Adrenal gland (tissue), 12 donors: ENCODE data around the gene PSMB3. TPM values are rescaled to one million over a fixed set of nuclear protein-coding genes. Genes with fewer than 3 reads are reported as not detected.

Experiments used
- DNase-seq, 7 donors: peaks; one replicate each; pipeline ENCODE4 v3.0.0-alpha.2; 2019 to 2020
- H3K27ac ChIP-seq, 5 donors: fragments of 200-600 bp; sonication (generic) in 4 of 5; 1 replicate in 3 of 5; 2 replicates in 2 of 5; pipeline versions ENCODE4 v1.5.1 to v1.8.0; 2016 to 2020; ENCODE audit warnings: mild to moderate bottlenecking in 1 of 5
- H3K27me3 ChIP-seq: fragments of 200-600 bp; 2 replicates; pipeline ENCODE4 v1.8.0; 2021
- H3K36me3 ChIP-seq, 2 donors: fragments of 200-600 bp; replicated peaks in 1 of 2; 1 replicate in 1 of 2; 2 replicates in 1 of 2; pipeline versions ENCODE4 v1.5.1 to v1.8.0; 2018 to 2022
- H3K4me1 ChIP-seq, 2 donors: fragments of 200-600 bp; replicated peaks in 1 of 2; 1 replicate in 1 of 2; 2 replicates in 1 of 2; pipeline versions ENCODE4 v1.5.1 to v1.8.0; 2018 to 2021
- H3K4me3 ChIP-seq, 4 donors: fragments of 200-600 bp; sonication (generic) in 3 of 4; one replicate each; pipeline ENCODE4 v1.5.1; 2016 to 2018
- H3K9me3 ChIP-seq, 3 donors: fragments of 200-600 bp; sonication (generic) in 1 of 3; replicated peaks in 1 of 3; 1 replicate in 2 of 3; 2 replicates in 1 of 3; pipeline versions ENCODE4 v1.5.1 to v1.8.0; 2016 to 2021
- CTCF ChIP-seq, 6 experiments: fragments of 450-650 bp in 4 of 6; fragments of 200-600 bp in 2 of 6; sonication (generic) in 1 of 6; IDR thresholded peaks; 1 replicate in 5 of 6; 2 replicates in 1 of 6; pipeline versions ENCODE4 v1.5.1 to v1.8.0; 2016 to 2021; ENCODE audit warnings: antibody characterized with exemption in 6 of 6, mild to moderate bottlenecking in 2 of 6, moderate library complexity in 1 of 6
- POLR2A ChIP-seq, 2 donors: fragments of 450-650 bp; IDR thresholded peaks; one replicate each; pipeline ENCODE4 v1.6.1; 2017; ENCODE audit warnings: antibody characterized with exemption in 2 of 2, mild to moderate bottlenecking in 2 of 2, moderate library complexity in 1 of 2
- WGBS, 4 donors: extraction: QIAGEN DNeasy Blood & Tissue Kit in 2 of 4; methylation state at CpG; one replicate each; pipeline versions ENCODE4 v1.1.5 to v1.1.7; 2013 to 2017; 5-methylcytosine and 5-hydroxymethylcytosine counted together
- intact Hi-C, 2 donors: fragments of 100-400 bp; cut with DNase I; formaldehyde crosslinking; loops; one replicate each; pipeline versions ENCODE4 v1.14.1 to v1.15.0; 2022 to 2023
- microRNA-seq, 3 donors: library from miRNA; unstranded; fragments of <30 nt; microRNA quantifications; one replicate each; pipeline ENCODE4, GENCODE V29; 2017 to 2020
- polyA plus RNA-seq, 3 donors: library from polyadenylated mRNA; stranded (reverse); fragments of 200-250 nt in 2 of 3; fragments of 350-450 nt in 1 of 3; fragmentation: Illumina TruSeq in 1 of 3; extraction: RNeasy Lipid Tissue Mini Kit (QIAGEN cat#74804) in 1 of 3; gene quantifications; one replicate each; pipeline ENCODE4 v1.2.3, GENCODE V29; 2013 to 2014
- small RNA-seq, 2 donors: library from RNA; depleted of rRNA; stranded (forward); fragments of <200 nt; gene quantifications; one replicate each; pipeline ENCODE3, GENCODE V24; 2016
- total RNA-seq, 9 donors: library from RNA; depleted of rRNA in 4 of 9; stranded (reverse); fragments of >200 nt in 4 of 9; fragments of 120-200 nt in 1 of 9; fragmentation: NEBNext Ultra II Directional in 1 of 9; extraction: Animal tissue kit (Norgen Biotek cat#: 25700) in 1 of 9; gene quantifications; one replicate each; pipeline versions ENCODE4 v1.1.0 to v1.2.4, GENCODE V29; 2013 to 2023
- donor health status: healthy with polysubstance abuse.
- donor health status: Bipolar disorder and iron deficiency.
- donor health status: DM: yes; HTN: yes; CAD: no.
- donor health status: DM: no; HTN: no; CAD: no.
- donor health status: DM: no; HTN: no; CAD: no.
- donor health status: DM: yes; HTN: yes; CAD: no.

PSMB3 gene
- total and polyA plus RNA-seq, 12 donors: 138 to 556 (median 242) TPM

GRCh38 chr17:38800237-38800760, 47.8 kb downstream of the PSMB3 start:
- H3K4me3 ChIP-seq: peak overlapping the region in 2 of 4 donors; percentile 65 to 99
- no peak for DNase-seq
- H3K9me3 ChIP-seq: no peaks in the 10 kb centered on the region
- H3K4me1 ChIP-seq: peaks cover 15 to 33% of the 10 kb centered on the region in 2 donors
- no peaks in the 10 kb centered on the region for H3K27me3 ChIP-seq
- intact Hi-C loops: no loop called here
- H3K27ac ChIP-seq: peak overlapping the region in 4 of 5 donors; percentile 100
- WGBS, 4 donors: 20 to 22% (median 22%) methylated on average over 14 of the region's 14 CpGs
- peaks cover 0 to 44% of the 10 kb centered on the region in 2 donors for H3K36me3 ChIP-seq
- TF ChIP-seq CTCF (IDR thresholded peaks at IDR 0.05) (no peak), POLR2A (IDR thresholded peaks at IDR 0.05) (peak in 1 of 2 donors; percentile 6)

- no peaks in the 10 kb centered on the region for H3K4me1 ChIP-seq
- no peak overlapping the region for H3K4me3 ChIP-seq
- H3K36me3 ChIP-seq: peaks cover 0 to 100% of the 10 kb centered on the region in 2 donors
- TF ChIP-seq CTCF (IDR thresholded peaks at IDR 0.05) (no peak), POLR2A (IDR thresholded peaks at IDR 0.05) (no peak)
- H3K27ac ChIP-seq: no peak overlapping the region
- no peak for DNase-seq
- 89 to 96% (median 94%) methylated on average over 7 of the region's 7 CpGs for WGBS, 4 donors
- no peaks in the 10 kb centered on the region for H3K9me3 ChIP-seq
- intact Hi-C loops: no loop called here
- no peaks in the 10 kb centered on the region for H3K27me3 ChIP-seq
Observed at GRCh38 chr17:38809828-38810227, 57.3 kb downstream of the PSMB3 start.

Small RNA genes lying within 50 kb of the gene (microRNA-seq; reads per million reads assigned to microRNA genes)
- 0.28 to 1.5 (median 0.89) reads per million in 3 donors for gene MIR4726

Small RNA genes lying within 50 kb of the gene (small RNA-seq; reads per million reads assigned to genes)
- gene MIR4726 (0 reads per million in 2 donors), gene RNA5SP440 (3.0 to 4.5 reads per million in 2 donors), gene RNU6-866P (0 reads per million in 2 donors)

Other genes with a start within 250 kb of the PSMB3 start
- 1 to 10 TPM in 3 of 9 donors, under 1 TPM in 4, not detected in 2; 0.44 to 7.2 (median 0.92) TPM for gene SRCIN1, start 146.8 kb upstream of the PSMB3 start, total RNA-seq
- 10 to 100 TPM in 1 of 3 donors, 1 to 10 TPM in 2; 1.0 to 33.1 (median 4.7) TPM for gene SRCIN1, start 146.8 kb upstream of the PSMB3 start, polyA plus RNA-seq
- gene EPOP, start 77.8 kb upstream of the PSMB3 start, total RNA-seq: 1 to 10 TPM in 8 of 9 donors, under 1 TPM in 1; 0.06 to 9.4 (median 3.7) TPM
- 1 to 10 TPM in 2 of 3 donors, under 1 TPM in 1; 0.97 to 2.9 (median 2.7) TPM for gene EPOP, start 77.8 kb upstream of the PSMB3 start, polyA plus RNA-seq
- 100 to 1,000 TPM in 4 of 9 donors, 10 to 100 TPM in 5; 24.5 to 191 (median 92.2) TPM for gene MLLT6, start 47.5 kb upstream of the PSMB3 start, total RNA-seq
- 100 to 1,000 TPM in 1 of 3 donors, 10 to 100 TPM in 2; 27.3 to 339 (median 50.5) TPM for gene MLLT6, start 47.5 kb upstream of the PSMB3 start, polyA plus RNA-seq
- 10 to 100 TPM in 7 of 9 donors, 1 to 10 TPM in 2; 7.2 to 78.7 (median 43.1) TPM for gene CISD3, start 22.4 kb upstream of the PSMB3 start, total RNA-seq
- 10 to 100 TPM; 36.1 to 45.7 (median 43.2) TPM for gene CISD3, start 22.4 kb upstream of the PSMB3 start, polyA plus RNA-seq
- gene PCGF2, start 4.4 kb upstream of the PSMB3 start, total RNA-seq: 10 to 100 TPM in 7 of 9 donors, 1 to 10 TPM in 2; 7.4 to 82.3 (median 16.2) TPM
- 100 to 1,000 TPM in 2 of 3 donors, 10 to 100 TPM in 1; 13.4 to 233 (median 144) TPM for gene PCGF2, start 4.4 kb upstream of the PSMB3 start, polyA plus RNA-seq
- gene PIP4K2B, start 46.8 kb downstream of the PSMB3 start, total RNA-seq: 10 to 100 TPM; 32.4 to 92.4 (median 68.7) TPM
- gene PIP4K2B, start 46.8 kb downstream of the PSMB3 start, polyA plus RNA-seq: 10 to 100 TPM; 30.0 to 49.9 (median 44.0) TPM
- gene CWC25, start 72.6 kb downstream of the PSMB3 start, total RNA-seq: 10 to 100 TPM in 8 of 9 donors, 1 to 10 TPM in 1; 4.5 to 21.8 (median 14.5) TPM
- gene CWC25, start 72.6 kb downstream of the PSMB3 start, polyA plus RNA-seq: 10 to 100 TPM; 20.7 to 47.8 (median 33.1) TPM
- 1,000 to 10,000 TPM in 7 of 9 donors, 100 to 1,000 TPM in 2; 927 to 2,492 (median 1,384) TPM for gene RPL23, start 101.0 kb downstream of the PSMB3 start, total RNA-seq
- 1,000 to 10,000 TPM; 2,027 to 3,246 (median 2,815) TPM for gene RPL23, start 101.0 kb downstream of the PSMB3 start, polyA plus RNA-seq
- gene LASP1, start 117.3 kb downstream of the PSMB3 start, total RNA-seq: 100 to 1,000 TPM in 5 of 9 donors, 10 to 100 TPM in 4; 36.4 to 123 (median 104) TPM
- 10 to 100 TPM; 36.3 to 65.1 (median 43.3) TPM for gene LASP1, start 117.3 kb downstream of the PSMB3 start, polyA plus RNA-seq
- gene FBXO47, start 214.7 kb downstream of the PSMB3 start, total RNA-seq: not detected
- not detected for gene FBXO47, start 214.7 kb downstream of the PSMB3 start, polyA plus RNA-seq